ENCODE results near the gene IGFL1.
"Not testable (repeated sequence)": the region's sequence is repeated elsewhere in the genome, so short reads cannot be mapped to it uniquely, and the experiment has no call there.

Gene IGFL1

DNA sequence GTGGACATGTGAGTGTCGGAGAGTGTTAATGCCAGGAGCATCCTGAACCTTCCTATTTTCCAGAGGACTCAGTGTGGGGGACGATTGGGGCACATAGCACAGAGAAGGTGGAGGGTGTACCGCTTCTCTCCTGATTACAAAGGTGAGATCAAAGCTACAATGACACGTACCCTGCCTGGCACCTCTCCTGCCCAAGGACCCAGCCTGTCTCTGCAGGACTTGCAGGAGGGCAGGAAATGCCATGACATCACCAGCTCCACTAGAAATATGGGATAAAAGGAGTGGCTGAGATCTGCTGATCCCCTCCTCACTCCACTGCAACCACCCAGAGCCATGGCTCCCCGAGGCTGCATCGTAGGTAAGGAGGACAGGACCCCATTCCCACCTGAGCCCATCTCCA is at the start of gene IGFL1:
IGFL1 (plus strand) TSS at position 301 of the 400 bp plus-strand sequence; CDS start at position 334, 33 bp downstream.
- DNase-seq (ENCODE audit: low read depth in 2 of 2, low spot score in 1 of 2) = no peak

DNA sequence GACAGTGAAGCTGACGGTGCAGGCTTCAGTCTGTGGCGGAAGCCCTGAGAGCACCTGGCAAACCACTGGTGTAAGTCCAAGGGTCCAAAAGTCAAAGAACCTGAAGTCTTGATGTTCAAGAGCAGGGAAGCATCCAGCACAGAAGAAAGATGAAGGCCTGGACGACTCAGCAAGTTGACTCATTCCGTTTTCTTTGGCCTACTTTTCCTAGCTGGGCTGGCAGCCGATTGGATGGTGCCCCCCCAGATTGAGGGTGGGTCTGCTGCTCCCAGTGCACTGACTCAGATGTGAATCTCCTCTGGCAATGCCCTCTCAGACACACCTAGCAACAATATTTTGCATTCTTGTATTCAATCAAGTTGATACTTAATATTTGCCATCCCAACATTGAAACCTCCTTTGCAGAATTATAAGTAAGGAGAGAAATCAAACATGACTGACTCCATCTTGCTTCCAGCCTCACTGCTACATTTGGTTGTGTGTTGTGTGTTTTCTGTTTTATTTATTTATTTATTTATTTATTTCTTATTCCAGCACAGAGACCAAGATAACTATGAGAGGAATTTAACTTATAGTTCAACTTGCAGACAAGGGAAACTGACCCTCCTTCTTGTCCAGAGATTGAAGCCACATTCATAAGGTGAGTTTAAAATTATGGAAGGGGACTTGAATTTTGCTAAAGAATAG is 48.7 kb upstream of the IGFL1 start:
- DNase-seq (ENCODE audit: low read depth in 2 of 2, low spot score in 1 of 2) = no peak

DNA sequence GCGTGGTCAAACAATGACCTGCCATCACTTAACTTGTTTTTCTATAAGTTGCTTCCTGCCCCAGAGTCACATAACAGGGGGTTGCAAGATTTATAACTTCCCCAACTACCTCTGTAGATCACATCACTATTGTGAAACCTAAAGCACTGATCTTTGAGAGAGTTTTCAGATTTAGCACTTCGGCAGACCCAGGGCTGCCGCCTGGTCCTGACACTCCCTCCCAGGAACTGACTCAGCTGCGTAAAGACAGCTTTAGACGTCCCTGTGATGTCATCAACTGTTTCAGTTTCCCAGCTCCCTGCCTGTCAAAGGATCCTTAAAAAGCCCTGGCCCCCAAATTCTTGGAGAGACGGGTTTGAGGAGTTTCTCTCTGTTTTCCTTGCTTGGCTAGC is 48.2 kb upstream of the IGFL1 start:
- DNase-seq (ENCODE audit: low read depth in 2 of 2, low spot score in 1 of 2) = no peak

DNA sequence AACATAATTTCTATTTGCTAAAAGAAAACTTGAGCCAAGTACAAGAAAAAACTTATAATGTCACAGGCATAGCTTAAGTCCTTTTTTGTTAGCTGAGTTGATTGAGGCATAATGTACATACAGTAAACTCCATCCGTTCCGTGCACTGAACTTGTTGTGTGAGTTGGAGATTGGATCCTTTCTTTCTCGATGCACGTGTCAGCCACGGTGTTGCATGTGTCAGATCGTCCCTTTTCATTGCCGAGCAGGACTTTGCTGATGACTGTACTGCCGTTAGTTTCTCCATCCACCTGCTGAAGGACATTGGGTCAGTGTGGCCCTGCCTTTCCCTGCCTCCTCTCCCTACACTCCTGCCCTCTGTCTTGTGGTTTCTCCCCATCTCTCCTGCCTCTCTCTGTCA is 47.1 kb upstream of the IGFL1 start:
- no peak for DNase-seq (ENCODE audit: low read depth in 2 of 2, low spot score in 1 of 2)

DNA sequence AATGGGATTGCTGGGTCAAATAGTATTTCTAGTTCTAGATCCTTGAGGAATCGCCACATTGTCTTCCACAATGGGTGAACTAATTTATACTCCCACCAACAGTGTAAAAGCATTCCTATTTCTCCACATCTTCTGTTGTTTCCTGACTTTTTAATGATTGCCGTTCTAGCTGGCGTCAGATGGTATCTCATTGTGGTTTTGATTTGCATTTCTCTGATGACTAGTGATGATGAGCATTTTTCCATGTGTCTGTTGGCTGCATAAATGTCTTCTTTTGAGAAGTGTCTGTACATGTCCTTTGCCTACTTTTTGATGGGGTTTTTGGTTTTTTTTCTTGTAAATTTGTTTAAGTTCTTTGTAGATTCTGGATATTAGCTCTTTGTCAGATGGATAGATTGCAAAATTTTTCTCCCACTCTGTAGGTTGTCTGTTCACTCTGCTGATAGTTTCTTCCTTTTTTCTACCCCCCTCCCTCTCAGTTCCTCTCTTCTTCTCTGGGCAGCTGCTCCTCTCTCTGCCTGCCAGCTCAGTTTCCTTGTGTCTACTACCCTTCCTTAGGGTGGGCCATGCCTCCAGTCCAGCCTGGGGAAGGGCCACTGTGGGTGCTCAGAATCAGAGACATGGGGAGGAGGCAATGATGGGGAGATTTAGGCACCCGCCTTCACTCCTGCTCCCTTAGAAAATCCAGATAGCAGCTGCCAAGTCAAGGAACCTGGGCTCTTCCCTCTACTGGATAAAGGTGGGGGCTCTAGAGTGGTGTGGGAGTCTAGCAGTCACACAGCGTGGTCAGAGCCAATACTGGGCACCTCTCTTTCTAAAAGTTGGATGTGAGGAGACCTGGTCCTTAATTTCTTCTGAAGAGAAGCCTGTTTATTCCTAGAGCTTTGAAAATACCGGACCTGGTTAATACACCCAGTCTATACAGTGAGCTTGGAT is 44.5 kb upstream of the IGFL1 start:
- not testable (repeated sequence) for DNase-seq (ENCODE audit: low read depth in 2 of 2, low spot score in 1 of 2)

DNA sequence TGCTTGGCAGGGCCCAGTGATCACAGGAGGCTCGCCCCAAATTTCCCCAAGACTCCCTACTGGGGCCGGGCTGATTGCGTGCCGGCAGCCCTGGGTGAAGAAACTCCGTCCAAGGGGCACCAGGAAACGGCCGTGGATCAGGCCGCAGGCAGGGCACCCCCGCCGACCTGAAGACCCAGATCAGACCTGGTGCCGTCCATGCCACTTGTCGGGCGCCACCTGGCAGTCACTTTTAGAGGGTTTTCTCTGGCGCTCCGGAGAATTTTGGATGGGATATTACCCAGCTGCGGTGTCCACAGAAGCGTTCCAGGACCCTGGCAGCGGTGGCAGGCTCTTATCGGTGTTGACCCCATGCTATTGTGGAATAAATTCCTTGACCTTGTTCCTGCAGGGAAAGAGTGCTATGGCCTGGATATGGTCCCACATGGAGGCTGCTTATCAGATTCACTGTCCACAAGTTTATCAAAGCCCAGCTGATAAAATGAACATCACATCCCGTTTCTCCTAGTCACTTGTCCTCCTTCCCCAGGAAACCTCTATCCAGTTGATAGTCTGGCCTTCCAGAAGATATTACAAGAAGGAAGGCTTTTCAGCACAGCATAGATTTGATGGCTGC is 43.3 kb upstream of the IGFL1 start:
- DNase-seq (ENCODE audit: low read depth in 2 of 2, low spot score in 1 of 2) = no peak

DNA sequence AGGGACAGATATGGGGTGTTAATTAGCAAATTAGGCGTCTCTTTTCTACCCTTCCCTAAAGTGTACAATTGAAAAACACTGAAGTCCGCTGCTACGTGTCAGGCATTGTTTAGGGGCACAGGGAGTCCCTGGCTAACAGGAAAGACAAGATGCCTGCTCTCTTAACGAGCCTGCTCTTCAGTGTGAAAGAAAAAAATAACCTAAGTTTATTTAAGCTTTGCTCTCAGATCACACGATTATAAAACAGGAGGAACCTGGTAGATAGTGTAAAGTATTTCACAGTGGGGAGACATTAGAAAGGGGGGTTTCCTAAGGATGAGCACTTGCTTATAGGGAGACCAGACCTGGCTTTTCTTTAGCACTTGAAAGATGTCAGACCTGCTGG is 42.8 kb upstream of the IGFL1 start:
- no peak for DNase-seq (ENCODE audit: low read depth in 2 of 2, low spot score in 1 of 2)

DNA sequence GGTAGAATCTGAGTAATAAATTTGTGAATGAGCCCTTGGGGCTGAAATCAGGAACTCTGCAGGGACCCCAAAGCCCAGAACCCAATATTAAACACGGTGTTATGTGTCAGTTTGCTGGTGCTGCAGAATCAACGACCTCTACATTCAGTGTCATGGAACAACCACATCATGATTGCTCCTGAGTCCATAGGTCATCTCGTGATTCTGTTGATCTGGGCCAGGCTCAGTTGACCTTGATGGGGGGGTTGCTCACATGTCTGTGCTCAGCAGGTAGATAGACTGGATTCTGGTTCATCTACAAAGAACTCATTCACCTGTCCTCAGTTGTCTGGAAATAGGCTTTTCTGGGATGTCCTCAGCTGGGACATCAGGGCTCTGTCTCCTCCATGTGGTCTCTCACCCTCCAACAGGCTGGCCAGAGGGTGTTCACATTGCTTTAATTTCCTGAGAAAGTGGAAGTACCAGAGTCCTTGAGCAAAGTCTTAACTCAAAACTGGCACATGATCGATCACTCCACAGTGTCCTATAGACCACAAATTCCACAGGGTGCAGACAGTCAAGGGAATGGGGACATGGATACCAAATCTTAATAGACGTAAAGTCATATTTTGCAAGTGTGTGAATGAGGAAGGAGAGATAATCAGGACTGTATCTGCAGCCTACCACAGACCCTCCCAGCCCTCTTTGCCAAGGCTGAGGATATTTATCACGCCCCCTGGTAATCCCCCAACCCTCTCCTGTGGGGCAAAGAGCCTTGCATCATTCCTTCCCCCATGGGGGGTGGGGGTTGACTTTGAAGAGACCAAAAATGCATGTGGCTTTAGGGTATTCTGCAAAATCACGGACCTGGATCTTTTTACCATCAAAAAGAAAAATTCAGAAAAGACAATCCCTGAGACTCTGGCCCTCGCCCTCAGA is 39.3 kb upstream of the IGFL1 start:
- no peak for DNase-seq (ENCODE audit: low read depth in 2 of 2, low spot score in 1 of 2)

DNA sequence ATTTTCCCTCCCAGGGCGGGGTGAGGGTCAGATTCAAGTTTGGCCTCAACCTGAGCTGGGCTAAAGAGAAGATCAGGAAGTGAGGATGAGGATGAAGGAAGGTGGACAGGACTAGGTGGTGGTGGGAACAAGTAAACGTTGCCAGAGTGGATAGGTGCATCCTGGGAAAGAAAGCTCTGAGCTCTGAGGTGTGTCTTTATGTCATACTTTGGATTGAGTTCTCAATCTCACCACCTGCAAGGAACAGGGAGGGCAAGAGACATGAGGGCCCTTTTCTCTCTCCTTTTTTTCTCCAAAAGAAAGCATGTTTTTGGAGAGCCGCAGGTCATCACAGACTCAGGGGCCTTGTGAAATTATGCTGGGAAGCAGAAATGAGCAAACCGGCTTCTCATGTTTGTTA is 38.2 kb upstream of the IGFL1 start:
- no peak for DNase-seq (ENCODE audit: low read depth in 2 of 2, low spot score in 1 of 2)

DNA sequence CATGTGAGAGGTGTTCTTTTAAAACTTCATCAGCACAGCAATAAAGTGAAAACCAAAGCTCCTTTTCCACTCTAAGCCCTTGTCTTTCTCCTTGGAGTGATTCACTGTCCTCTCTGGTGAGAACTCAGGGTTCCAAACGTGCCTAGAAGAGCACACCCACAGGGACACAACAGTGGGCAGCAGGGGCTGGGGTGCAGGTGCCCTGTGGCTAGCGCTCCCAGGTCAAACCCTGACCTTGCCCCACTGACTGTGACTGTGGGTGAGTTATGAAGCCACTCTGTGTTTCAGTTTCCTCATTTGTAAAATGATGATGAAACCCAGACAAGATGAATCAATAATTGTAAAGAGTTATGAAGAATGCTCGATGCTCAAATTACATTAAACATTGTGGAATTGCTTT is 37.6 kb upstream of the IGFL1 start:
- DNase-seq (ENCODE audit: low read depth in 2 of 2, low spot score in 1 of 2) = no peak

DNA sequence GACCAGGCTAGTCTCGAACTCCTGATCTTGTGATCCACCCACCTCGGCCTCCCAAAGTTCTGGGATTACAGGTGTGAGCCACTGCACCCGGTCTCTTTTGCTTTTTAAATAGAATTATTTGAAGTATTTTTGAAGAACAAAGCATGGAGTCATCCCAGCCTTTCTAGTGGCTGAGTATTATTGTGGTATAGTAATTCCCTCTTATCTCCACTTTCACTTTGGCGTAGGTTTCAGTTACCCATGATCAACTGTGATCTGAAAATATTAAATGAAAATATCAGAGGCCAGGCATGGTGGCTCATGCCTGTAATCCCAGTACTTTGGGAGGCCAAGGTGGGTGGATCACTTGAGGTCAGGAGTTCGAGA is 36.9 kb upstream of the IGFL1 start:
- DNase-seq (ENCODE audit: low read depth in 2 of 2, low spot score in 1 of 2) = not testable (repeated sequence)

DNA sequence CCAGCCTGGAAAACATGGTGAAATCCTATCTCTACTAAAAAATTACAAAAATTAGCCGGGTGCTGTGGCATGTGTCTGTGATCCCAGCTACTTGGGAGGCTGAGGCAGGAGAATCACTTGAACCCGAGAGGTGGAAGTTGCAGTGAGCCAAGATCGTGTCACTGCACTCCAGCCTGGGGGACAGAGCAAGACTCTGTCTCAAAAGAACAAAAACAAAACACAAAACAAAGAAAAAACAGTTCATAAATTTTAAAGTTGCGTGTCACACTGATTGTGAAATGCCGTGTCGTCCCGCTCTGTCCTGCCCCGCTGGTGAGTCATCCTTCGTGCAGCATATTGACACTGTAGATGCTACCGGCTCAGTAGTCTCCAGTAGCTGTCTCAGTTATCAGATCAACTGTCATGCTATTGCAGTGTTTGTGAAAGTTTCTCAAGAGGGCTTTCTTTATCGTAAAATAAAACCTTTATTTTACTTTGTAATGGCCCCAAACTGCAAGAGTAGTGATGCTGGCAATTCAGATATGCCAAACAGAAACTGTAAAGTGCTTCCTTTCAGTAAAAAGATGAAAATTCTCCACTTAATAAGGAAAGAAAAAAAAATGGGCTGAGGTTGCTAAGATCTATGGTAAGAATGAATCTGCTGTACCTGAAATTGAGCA is 36.4 kb upstream of the IGFL1 start:
- no peak for DNase-seq (ENCODE audit: low read depth in 2 of 2, low spot score in 1 of 2)

DNA sequence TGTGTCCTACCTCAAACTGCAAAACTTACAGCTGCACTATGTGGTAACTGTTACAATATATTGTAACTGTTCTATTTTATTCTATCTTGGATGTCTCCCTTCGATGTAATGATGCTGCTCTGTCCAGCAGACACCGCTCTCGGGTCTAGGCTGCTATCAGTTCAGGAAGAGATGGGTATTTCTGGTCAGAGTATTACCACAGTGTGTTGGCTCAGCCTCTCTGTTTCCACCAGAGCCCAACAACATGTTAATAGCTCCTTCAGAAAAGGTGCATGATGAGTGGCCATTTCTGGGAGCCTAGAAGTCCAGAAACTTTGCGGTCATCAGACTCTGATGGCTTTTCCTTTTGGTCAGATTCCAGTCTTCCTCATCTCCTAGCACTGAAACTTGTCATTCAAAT is 35.9 kb upstream of the IGFL1 start:
- no peak for DNase-seq (ENCODE audit: low read depth in 2 of 2, low spot score in 1 of 2)

DNA sequence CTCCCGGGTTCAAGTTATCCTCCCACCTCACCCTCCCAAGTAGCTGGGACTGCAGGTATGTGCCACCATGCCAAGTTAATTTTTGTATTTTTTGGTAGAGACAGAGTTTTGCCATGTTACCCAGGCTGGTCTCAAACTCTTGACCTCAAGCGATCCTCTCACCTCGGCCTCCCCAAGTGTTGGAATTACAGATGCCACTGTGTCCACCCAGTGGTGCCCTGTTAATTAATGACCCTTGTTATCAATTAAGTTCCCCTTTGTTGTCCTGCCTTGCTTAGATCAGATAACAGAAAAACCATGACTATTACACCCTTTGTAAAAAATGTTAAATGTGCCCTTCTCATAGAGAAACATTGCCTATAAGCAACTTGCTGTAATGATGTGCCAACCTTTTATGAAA is 34.4 kb upstream of the IGFL1 start:
- DNase-seq (ENCODE audit: low read depth in 2 of 2, low spot score in 1 of 2) = no peak

DNA sequence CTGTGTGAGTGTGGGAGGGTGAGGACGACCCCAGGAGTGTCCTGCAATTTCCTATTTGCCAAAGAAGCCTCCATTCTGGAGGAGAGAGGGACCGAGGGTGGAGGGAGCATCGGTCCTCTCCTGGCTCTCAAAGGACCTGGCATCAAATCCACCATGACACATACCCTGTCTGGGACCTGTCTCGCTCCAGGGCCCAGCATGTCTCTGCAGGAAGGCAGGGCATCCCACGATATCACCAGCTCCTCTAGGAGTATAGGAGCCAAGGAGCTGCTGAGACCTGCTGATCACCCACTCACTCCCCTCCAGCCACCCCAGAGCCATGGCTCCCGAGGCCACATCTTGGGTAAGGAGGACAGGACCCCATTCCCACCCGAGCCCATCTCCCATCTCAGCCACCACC is 33.6 kb upstream of the IGFL1 start:
- not testable (repeated sequence) for DNase-seq (ENCODE audit: low read depth in 2 of 2, low spot score in 1 of 2)

DNA sequence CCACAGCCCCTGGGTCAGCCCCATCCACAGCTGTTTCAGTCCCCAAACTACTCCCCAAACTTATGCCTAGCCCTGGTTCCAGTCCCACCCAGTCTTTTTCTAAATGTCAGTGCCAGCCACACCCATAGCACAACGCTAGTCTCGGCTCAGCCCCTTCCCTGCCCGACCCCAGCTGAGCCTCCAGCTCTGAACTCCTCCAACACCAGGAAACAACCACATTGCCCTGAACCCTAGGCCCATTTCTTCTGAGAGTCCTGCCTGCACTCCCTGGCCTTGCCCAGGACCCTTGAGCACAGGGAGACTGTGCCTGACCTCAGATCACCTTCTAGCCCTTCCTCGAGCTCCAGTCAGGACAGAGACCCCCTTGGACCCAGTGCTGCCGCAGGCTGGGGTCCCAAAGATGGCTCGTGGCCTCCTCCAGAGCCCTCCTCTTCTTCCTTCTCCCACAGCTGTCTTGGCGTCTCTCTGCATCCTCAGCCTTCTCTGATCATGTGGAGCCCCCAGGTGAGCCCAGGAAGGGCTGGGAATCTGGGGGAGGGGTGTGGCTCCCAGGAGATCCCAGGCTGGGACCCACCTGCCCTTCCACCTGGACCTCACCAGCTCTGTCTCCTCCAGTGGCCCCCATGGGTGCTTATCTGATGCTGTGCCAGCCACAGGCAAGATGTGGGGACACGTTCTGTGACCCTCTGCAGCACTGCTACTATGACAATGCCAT is 33.0 kb upstream of the IGFL1 start:
- no peak for DNase-seq (ENCODE audit: low read depth in 2 of 2, low spot score in 1 of 2)

DNA sequence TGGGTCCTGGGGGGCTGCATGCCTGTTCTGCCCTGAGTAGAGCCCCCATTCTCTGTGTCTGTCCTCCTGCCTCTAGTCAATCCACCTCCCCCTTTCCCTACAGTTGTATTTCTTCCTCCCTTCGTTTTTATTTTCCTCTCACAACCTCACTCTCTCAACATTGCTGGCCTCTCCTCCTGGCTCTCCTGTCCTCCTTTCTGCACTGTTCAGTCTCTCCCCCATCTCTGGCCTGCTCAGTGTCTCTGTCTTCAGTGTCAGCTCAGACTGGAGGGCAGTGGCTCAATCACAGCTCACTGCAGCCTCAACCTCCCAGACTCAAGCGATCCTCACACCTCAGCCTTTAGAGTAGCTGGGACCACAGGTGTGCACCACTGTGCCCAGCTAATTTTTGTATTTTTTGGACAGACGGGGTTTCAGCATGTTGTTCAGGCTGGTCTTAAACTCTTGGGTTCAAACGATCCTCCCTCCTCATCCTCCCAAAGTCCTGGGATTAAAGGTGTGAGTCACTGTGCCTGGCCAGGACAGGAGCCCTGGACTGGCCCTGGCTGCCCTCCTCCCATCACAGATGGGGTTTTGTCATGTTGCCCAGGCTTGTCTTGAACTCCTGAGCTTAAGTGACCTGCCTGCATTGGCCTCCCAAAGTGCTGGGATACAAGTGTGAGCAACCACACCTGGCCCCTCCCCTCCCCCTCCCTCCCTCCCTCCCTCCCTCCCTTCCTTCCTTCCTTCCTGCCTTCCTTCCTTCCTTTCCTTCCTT is 32.0 kb upstream of the IGFL1 start:
- no peak for DNase-seq (ENCODE audit: low read depth in 2 of 2, low spot score in 1 of 2)

DNA sequence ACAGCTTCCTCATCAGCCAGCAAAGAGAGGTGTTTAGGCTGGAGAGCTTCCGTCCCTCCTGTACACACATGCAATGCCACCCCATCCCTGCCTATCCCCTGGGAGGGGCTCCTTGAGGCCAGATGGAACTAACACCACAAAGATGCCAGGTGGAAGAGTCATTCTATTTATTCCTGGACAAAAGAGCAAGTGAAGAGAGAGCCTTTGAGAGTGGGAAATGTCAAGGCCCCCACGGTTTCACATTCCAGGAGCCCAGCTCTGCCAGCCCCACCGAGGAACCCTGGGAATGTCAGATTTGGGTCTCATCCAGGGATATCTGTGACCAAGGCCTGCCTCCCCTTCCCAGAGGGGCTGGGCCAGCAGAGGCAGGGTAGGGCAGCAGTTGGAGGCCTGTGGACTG is 30.8 kb upstream of the IGFL1 start:
- no peak for DNase-seq (ENCODE audit: low read depth in 2 of 2, low spot score in 1 of 2)

Data from stimulated activated CD8-positive, alpha-beta memory T cell treated with anti-CD3 and anti-CD28 coated beads, Interleukin-4, amount 100 ng/mL, for 4 hours (primary cell).